Caco-2 (cell line): ENCODE results near the gene APLF. TPM values are rescaled to one million over a fixed set of nuclear protein-coding genes. Genes with fewer than 3 reads are reported as not detected.

ENCODE experiments used
- BruUV-seq: library from RNA; stranded (reverse); fragments of 400-500 nt; replicated peaks from 2 replicates; lab custom pipeline; 2021; lab: Mats Ljungman, UMichigan
- CTCF ChIA-PET: fragments of 300-600 bp; sonication (Branson Sonifier 250); formaldehyde crosslinking; loops from one replicate; lab custom pipeline; 2022; ENCODE audit warnings: antibody characterized with exemption; lab: Charles Lee
- POLR2A ChIA-PET: fragments of 300-600 bp; sonication (Branson Sonifier 250); formaldehyde crosslinking; loops from one replicate; lab custom pipeline; 2022; ENCODE audit warnings: antibody characterized with exemption; lab: Charles Lee
- DNase-seq, 2 experiments: peaks; one replicate each; pipeline versions ENCODE4 v3.0.0 to v3.0.0-alpha.2; 2020 to 2022
- H3K27me3 ChIP-seq: replicated peaks from 2 replicates; pipeline ENCODE4 v1.6.0; 2011; ENCODE audit warnings: low read length; ENCODE audit not compliant: control insufficient read depth, insufficient read depth
- H3K36me3 ChIP-seq: 2 replicates; pipeline ENCODE4 v1.5.1; 2011; ENCODE audit warnings: low read length; ENCODE audit not compliant: control insufficient read depth, insufficient read depth
- H3K4me1 ChIP-seq: fragments of 250-450 bp; sonication (Bioruptor Pico); 2 replicates; pipeline ENCODE4 v1.5.1; 2020; ENCODE audit warnings: mild to moderate bottlenecking
- H3K4me3 ChIP-seq: 2 replicates; pipeline ENCODE4 v1.5.1; 2011; ENCODE audit warnings: low read depth, mild to moderate bottlenecking, control low read depth, low read length
- H3K9me3 ChIP-seq: fragments of 250-450 bp; sonication (Bioruptor Pico); 2 replicates; pipeline ENCODE4 v1.5.1; 2020; ENCODE audit warnings: mild to moderate bottlenecking, moderate library complexity
- H3K27ac Mint-ChIP-seq: one replicate; pipeline ENCODE4 v1.8.0; 2022; ENCODE audit warnings: mixed read lengths; ENCODE audit not compliant: unreplicated experiment
- H3K27me3 Mint-ChIP-seq: one replicate; pipeline ENCODE4 v1.8.0; 2022; ENCODE audit warnings: mixed read lengths; ENCODE audit not compliant: insufficient read depth, unreplicated experiment
- H3K36me3 Mint-ChIP-seq: one replicate; pipeline ENCODE4 v1.8.0; 2022; ENCODE audit warnings: mild to moderate bottlenecking, mixed read lengths; ENCODE audit not compliant: insufficient read depth, unreplicated experiment
- H3K4me1 Mint-ChIP-seq: one replicate; pipeline ENCODE4 v1.8.0; 2022; ENCODE audit warnings: low read depth, mixed read lengths; ENCODE audit not compliant: unreplicated experiment
- H3K4me3 Mint-ChIP-seq: one replicate; pipeline ENCODE4 v1.8.0; 2022; ENCODE audit warnings: mild to moderate bottlenecking, moderate library complexity, mixed read lengths; ENCODE audit not compliant: unreplicated experiment
- H3K9me3 Mint-ChIP-seq: one replicate; pipeline ENCODE4 v1.8.0; 2022; ENCODE audit warnings: mixed read lengths; ENCODE audit not compliant: unreplicated experiment
- CTCF ChIP-seq, 2 experiments: fragments of 200-600 bp in 1 of 2; IDR thresholded peaks; 1 replicate in 1 of 2; 2 replicates in 1 of 2; pipeline versions ENCODE4 v1.5.1 to v1.8.0; 2011 to 2022; ENCODE audit warnings: antibody characterized with exemption in 1 of 2, control low read depth in 1 of 2, inconsistent platforms in 1 of 2, low read depth in 1 of 2, low read length in 1 of 2, mild to moderate bottlenecking in 1 of 2, moderate library complexity in 1 of 2; ENCODE audit not compliant: insufficient read depth in 1 of 2, severe bottlenecking in 1 of 2, unreplicated experiment in 1 of 2
- intact Hi-C: fragments of 100-400 bp; cut with micrococcal nuclease; formaldehyde crosslinking; loops from one replicate; pipeline ENCODE4 v1.10.0; 2022; ENCODE audit not compliant: unreplicated experiment
- total RNA-seq: library from RNA; stranded (reverse); gene quantifications from 2 replicates; pipeline ENCODE4 v1.2.3, GENCODE V29; 2022

Gene APLF
- total RNA-seq, 1 experiment from 2014 or later = 3.9 TPM

DNA sequence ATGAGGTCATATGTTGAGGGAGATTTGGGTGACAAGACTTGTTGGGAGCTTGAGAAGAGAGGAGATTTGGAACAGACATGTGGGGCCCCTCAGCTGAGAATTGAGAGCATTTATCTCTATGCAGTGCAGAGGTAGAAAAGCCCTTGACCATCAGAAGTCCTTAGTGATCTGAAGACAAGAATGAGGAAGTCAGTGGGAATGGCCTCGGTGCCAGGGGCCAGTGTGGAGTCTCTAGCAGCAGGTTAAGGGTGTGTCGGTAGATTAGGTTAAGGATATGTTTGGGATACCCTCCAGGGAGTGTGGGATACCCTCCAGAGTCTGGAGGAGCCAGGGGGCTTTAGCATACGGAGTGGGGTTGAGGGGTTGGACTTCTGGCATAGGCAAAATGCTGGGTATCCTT, 41.9 kb upstream of the APLF start:
- H3K4me3 Mint-ChIP-seq = no peak overlapping the region
- POLR2A ChIA-PET = no interaction called here
- no TSS peak for BruUV-seq
- H3K4me3 ChIP-seq = no peak overlapping the region
- no peaks in the 10 kb centered on the region for H3K27me3 ChIP-seq
- peaks cover 7% of the 10 kb centered on the region for H3K27me3 Mint-ChIP-seq
- H3K27ac Mint-ChIP-seq = no peak overlapping the region
- H3K9me3 Mint-ChIP-seq = no peaks in the 10 kb centered on the region
- H3K36me3 ChIP-seq = no peaks in the 10 kb centered on the region
- no peaks in the 10 kb centered on the region for H3K9me3 ChIP-seq
- TF ChIP-seq CTCF (IDR thresholded peaks at IDR 0.05; ENCODE audit: insufficient read depth in 1 of 2, low read depth in 1 of 2, low read length in 1 of 2, severe bottlenecking in 1 of 2, unreplicated experiment in 1 of 2) = no peak
- no peaks in the 10 kb centered on the region for H3K4me1 Mint-ChIP-seq
- DNase-seq = no peak
- intact Hi-C loops = no loop called here
- CTCF ChIA-PET = no interaction called here
- H3K36me3 Mint-ChIP-seq = no peaks in the 10 kb centered on the region
- H3K4me1 ChIP-seq = no peaks in the 10 kb centered on the region

- Mint-ChIP-seq H3K4me1 (no peaks in the 10 kb centered on the region), H3K27ac (no peak overlapping the region), H3K36me3 (no peaks in the 10 kb centered on the region), H3K4me3 (no peak overlapping the region), H3K27me3 (peaks cover 7% of the 10 kb centered on the region), H3K9me3 (no peaks in the 10 kb centered on the region)
- no peak overlapping the region for H3K4me3 ChIP-seq
- BruUV-seq = no TSS peak
- H3K27me3 ChIP-seq = no peaks in the 10 kb centered on the region
- TF ChIP-seq CTCF (IDR thresholded peaks at IDR 0.05; ENCODE audit: insufficient read depth in 1 of 2, low read depth in 1 of 2, low read length in 1 of 2, severe bottlenecking in 1 of 2, unreplicated experiment in 1 of 2) = no peak
- H3K4me1 ChIP-seq = no peaks in the 10 kb centered on the region
- DNase-seq = no peak
- intact Hi-C loops = no loop called here
- H3K36me3 ChIP-seq = no peaks in the 10 kb centered on the region
- H3K9me3 ChIP-seq = no peaks in the 10 kb centered on the region
- CTCF ChIA-PET = no interaction called here
- POLR2A ChIA-PET = no interaction called here
Measured at GRCh38 chr2:68426446-68426845, 40.9 kb upstream of the APLF start.

GRCh38 chr2:68426848-68427579, 40.4 kb upstream of the APLF start:
- H3K4me3 ChIP-seq = no peak overlapping the region
- no peak for TF ChIP-seq CTCF (IDR thresholded peaks at IDR 0.05; ENCODE audit: insufficient read depth in 1 of 2, low read depth in 1 of 2, low read length in 1 of 2, severe bottlenecking in 1 of 2, unreplicated experiment in 1 of 2)
- CTCF ChIA-PET = interaction anchor here (1.1 kb wide), 1 partner anchor 14 kb away, joined by 3 read pairs; no protein-coding TSS in a partner anchor
- H3K36me3 ChIP-seq = no peaks in the 10 kb centered on the region
- H3K4me1 ChIP-seq = no peaks in the 10 kb centered on the region
- H3K9me3 ChIP-seq = no peaks in the 10 kb centered on the region
- no peak for DNase-seq
- Mint-ChIP-seq H3K4me1 (no peaks in the 10 kb centered on the region), H3K36me3 (no peaks in the 10 kb centered on the region), H3K27ac (no peak overlapping the region), H3K27me3 (peaks cover under 1% of the 10 kb centered on the region), H3K4me3 (no peak overlapping the region), H3K9me3 (no peaks in the 10 kb centered on the region)
- BruUV-seq = no TSS peak
- intact Hi-C loops = no loop called here
- POLR2A ChIA-PET = no interaction called here
- no peaks in the 10 kb centered on the region for H3K27me3 ChIP-seq
